Spleen (tissue), 7 donors: ENCODE results near the gene CD93.

ENCODE experiments used
- CTCF ChIP-seq, 11 experiments: fragments of 200-600 bp in 7 of 11; fragments of 450-650 bp in 4 of 11; sonication (generic) in 4 of 11; IDR thresholded peaks in 8 of 11; conservative IDR thresholded peaks in 3 of 11; 1 replicate in 7 of 11; 2 replicates in 4 of 11; pipeline versions ENCODE4 v1.4.0 to v1.8.0; 2016 to 2021; ENCODE audit warnings: antibody characterized with exemption in 11 of 11, inconsistent platforms in 4 of 11, mild to moderate bottlenecking in 1 of 11
- POLR2A ChIP-seq, 3 donors: fragments of 450-650 bp; IDR thresholded peaks; one replicate each; pipeline ENCODE4 v1.5.1; 2017; ENCODE audit warnings: antibody characterized with exemption in 3 of 3, mild to moderate bottlenecking in 1 of 3
- donor health status: DM: no; HTN: no; CAD: no; lungs with moderate emphysema.
- donor health status: DM: no; HTN: no; CAD: no.
- donor health status: DM: no; HTN: no; CAD: no.

GRCh38 chr20:23069108-23069507 lies 17.0 kb downstream of the CD93 start:
- TF ChIP-seq CTCF (IDR thresholded peaks at IDR 0.05 in 8 of 11, conservative IDR thresholded peaks at IDR 0.05 in 3 of 11) (no peak), POLR2A (IDR thresholded peaks at IDR 0.05) (no peak)
